Effector memory CD4-positive, alpha-beta T cell (primary cell): ENCODE measurements around the gene ELK4.

ENCODE experiments used
- DNase-seq, 3 donors: peaks; one replicate each; pipeline ENCODE4 v3.0.0-alpha.2; 2020
- H3K27ac ChIP-seq: 2 replicates; pipeline ENCODE4 v1.7.0; 2013; ENCODE audit warnings: mild to moderate bottlenecking, low read length, moderate library complexity; ENCODE audit not compliant: insufficient read depth, poor library complexity, severe bottlenecking
- H3K27me3 ChIP-seq: replicated peaks from 2 replicates; pipeline ENCODE4 v1.7.0; 2013; ENCODE audit warnings: mild to moderate bottlenecking, low read length; ENCODE audit not compliant: insufficient read depth, control insufficient read depth, poor library complexity, severe bottlenecking
- H3K36me3 ChIP-seq: 2 replicates; pipeline ENCODE4 v1.7.0; 2013; ENCODE audit warnings: mild to moderate bottlenecking, low read length, moderate library complexity; ENCODE audit not compliant: control insufficient read depth, insufficient read depth
- H3K4me1 ChIP-seq: 2 replicates; pipeline ENCODE4 v1.7.0; 2013; ENCODE audit warnings: low read length, mild to moderate bottlenecking; ENCODE audit not compliant: control insufficient read depth, insufficient read depth, poor library complexity, severe bottlenecking
- H3K4me3 ChIP-seq: 2 replicates; pipeline ENCODE4 v1.7.0; 2013; ENCODE audit warnings: low read length, low read depth, mild to moderate bottlenecking; ENCODE audit not compliant: insufficient read depth, poor library complexity, severe bottlenecking
- H3K9me3 ChIP-seq: 2 replicates; pipeline ENCODE4 v1.7.0; 2013; ENCODE audit warnings: mild to moderate bottlenecking, low read length, moderate library complexity; ENCODE audit not compliant: control insufficient read depth
- total RNA-seq, 3 donors: gene quantifications; one replicate each; lab custom pipeline; 2026; lab: John Stamatoyannopoulos, UW

Gene ELK4, protein sequence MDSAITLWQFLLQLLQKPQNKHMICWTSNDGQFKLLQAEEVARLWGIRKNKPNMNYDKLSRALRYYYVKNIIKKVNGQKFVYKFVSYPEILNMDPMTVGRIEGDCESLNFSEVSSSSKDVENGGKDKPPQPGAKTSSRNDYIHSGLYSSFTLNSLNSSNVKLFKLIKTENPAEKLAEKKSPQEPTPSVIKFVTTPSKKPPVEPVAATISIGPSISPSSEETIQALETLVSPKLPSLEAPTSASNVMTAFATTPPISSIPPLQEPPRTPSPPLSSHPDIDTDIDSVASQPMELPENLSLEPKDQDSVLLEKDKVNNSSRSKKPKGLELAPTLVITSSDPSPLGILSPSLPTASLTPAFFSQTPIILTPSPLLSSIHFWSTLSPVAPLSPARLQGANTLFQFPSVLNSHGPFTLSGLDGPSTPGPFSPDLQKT
- total RNA-seq: 84.4 to 175 (median 121) reads per million in 3 donors

GRCh38 chr1:205631768-205632668 lies at the start of gene ELK4:
Gene ELK4, minus strand, starts transcription at chr1:205632011. Its CDS starts 8,129 bp downstream, at chr1:205623882.
- Histone ChIP-seq H3K4me1 (peaks cover 25% of the 10 kb centered on the region), H3K36me3 (no peaks in the 10 kb centered on the region), H3K9me3 (no peaks in the 10 kb centered on the region), H3K27ac (peak within 1 kb of the TSS; percentile 89), H3K27me3 (no peaks in the 10 kb centered on the region), H3K4me3 (peak within 1 kb of the TSS; percentile 87)
- DNase-seq: peak; percentile 98 to 99 (median 99)

DNA sequence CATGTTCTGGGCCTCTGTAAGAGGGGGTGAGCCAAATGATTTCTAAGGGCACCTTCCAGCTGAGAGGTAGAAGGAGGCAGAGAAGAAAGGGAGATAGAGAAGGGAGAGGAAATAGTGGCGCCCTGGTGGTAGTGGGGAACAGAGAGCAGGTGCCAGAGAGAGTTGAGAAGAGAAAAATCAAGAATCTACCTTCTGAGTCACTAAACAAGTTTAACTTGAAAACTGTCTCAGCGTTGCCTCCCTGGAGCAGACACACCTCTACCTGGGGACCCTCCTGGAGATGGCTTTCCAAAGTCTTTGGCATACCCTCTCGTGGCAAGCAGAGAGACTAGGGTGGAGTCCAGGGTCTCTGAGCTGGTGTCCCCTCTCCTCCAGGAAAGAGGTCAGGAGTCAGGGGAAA lies 49.6 kb upstream of the ELK4 start:
- Histone ChIP-seq H3K27ac (no peak overlapping the region), H3K4me1 (peaks cover 10% of the 10 kb centered on the region), H3K9me3 (no peaks in the 10 kb centered on the region), H3K4me3 (no peak overlapping the region), H3K36me3 (no peaks in the 10 kb centered on the region), H3K27me3 (no peaks in the 10 kb centered on the region)
- no peak for DNase-seq

DNA sequence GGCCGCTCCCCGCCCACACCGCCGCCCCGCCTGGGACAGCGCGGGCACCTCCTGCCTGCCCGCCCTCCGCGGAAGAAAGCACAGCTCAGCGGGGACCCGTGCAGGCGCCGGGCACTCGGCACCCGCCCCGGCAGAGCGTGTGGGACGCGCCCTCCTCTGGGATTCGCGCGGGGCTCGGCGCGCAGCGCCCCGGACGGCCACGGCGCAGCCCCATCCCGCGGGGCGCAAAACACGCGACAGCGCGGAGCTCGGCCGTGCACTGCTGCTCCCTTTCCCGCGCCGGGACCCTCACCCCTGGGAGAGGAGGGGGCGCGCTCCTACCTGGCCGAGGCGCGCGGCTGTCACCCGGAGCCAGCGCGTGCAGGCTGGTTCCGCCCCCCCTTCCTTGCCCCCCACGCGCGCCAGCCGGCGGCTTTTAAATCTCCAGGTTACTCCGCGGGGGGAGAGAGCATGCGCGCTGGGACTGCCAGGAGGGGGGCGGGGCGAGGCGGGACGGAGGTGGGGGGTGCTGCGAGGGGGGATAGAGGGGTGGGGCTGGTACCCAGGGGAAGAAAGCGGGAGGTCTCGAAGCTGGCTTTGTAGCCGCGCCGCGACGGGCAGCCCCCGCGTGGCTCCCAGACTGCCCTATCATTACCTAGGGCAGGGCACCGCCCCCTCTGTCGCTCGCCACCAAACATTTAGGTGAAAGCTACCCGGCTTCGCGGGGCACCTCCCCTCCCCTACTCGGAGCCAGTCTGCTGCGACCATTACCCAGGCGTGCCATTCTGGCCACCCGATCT lies 48.5 kb upstream of the ELK4 start, which contains the start of gene SLC45A3:
TSS of gene SLC45A3 (minus strand) at position 437 of the 779 bp plus-strand sequence. CDS start 15,853 bp downstream, outside the sequence.
- H3K4me3 ChIP-seq: peak within 1 kb of the TSS; percentile 67
- peaks cover 10% of the 10 kb centered on the region for H3K4me1 ChIP-seq
- no peak within 1 kb of the TSS for H3K27ac ChIP-seq
- no peak for DNase-seq
- H3K9me3 ChIP-seq: no peaks in the 10 kb centered on the region
- no peaks in the 10 kb centered on the region for H3K36me3 ChIP-seq
- no peaks in the 10 kb centered on the region for H3K27me3 ChIP-seq

- no peak overlapping the region for H3K4me3 ChIP-seq
Observed at GRCh38 chr1:205678286-205679111, 46.7 kb upstream of the ELK4 start.

DNA sequence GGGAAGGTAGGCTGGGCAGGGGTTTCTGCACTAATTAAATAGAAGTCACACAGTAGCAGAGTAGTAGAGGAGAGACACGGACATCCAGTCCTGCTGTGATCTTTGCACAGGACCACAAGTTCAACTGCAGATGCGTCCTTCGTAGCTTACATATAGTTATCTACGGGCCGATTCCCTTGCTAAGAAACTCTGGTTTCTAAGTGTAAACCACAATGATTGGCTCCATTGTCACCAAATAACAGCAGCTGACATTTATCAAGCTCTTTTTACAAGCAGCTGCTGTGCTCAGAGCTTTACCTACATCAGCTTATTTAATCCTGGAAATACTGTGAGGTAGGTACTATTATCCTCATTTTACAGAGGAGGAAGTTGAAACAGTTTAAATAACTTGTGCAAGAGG lies 45.4 kb upstream of the ELK4 start:
- H3K27me3 ChIP-seq: no peaks in the 10 kb centered on the region

More at GRCh38 chr1:205678286-205679111, 46.7 kb upstream of the ELK4 start:
- H3K36me3 ChIP-seq: no peaks in the 10 kb centered on the region
- H3K27ac ChIP-seq: no peak overlapping the region
- H3K4me1 ChIP-seq: peaks cover 10% of the 10 kb centered on the region
- H3K9me3 ChIP-seq: no peaks in the 10 kb centered on the region
- no peaks in the 10 kb centered on the region for H3K27me3 ChIP-seq
- DNase-seq: no peak

GRCh38 chr1:205676597-205676996 lies 44.8 kb upstream of the ELK4 start:
- no peaks in the 10 kb centered on the region for H3K36me3 ChIP-seq
- H3K27me3 ChIP-seq: no peaks in the 10 kb centered on the region
- DNase-seq: no peak
- peaks cover 10% of the 10 kb centered on the region for H3K4me1 ChIP-seq
- no peak overlapping the region for H3K27ac ChIP-seq
- no peaks in the 10 kb centered on the region for H3K9me3 ChIP-seq
- no peak overlapping the region for H3K4me3 ChIP-seq

More for the DNA sequence above, 45.4 kb upstream of the ELK4 start:
- no peak for DNase-seq
- H3K4me1 ChIP-seq: peaks cover 10% of the 10 kb centered on the region
- no peak overlapping the region for H3K27ac ChIP-seq
- no peak overlapping the region for H3K4me3 ChIP-seq
- no peaks in the 10 kb centered on the region for H3K36me3 ChIP-seq
- H3K9me3 ChIP-seq: no peaks in the 10 kb centered on the region

- no peaks in the 10 kb centered on the region for H3K9me3 ChIP-seq
- no peak for DNase-seq
- H3K36me3 ChIP-seq: no peaks in the 10 kb centered on the region
- H3K4me1 ChIP-seq: peaks cover 10% of the 10 kb centered on the region
- H3K27ac ChIP-seq: no peak overlapping the region
- no peak overlapping the region for H3K4me3 ChIP-seq
- no peaks in the 10 kb centered on the region for H3K27me3 ChIP-seq
Observed at GRCh38 chr1:205676002-205676401, 44.2 kb upstream of the ELK4 start.

- DNase-seq: no peak
- Histone ChIP-seq H3K9me3 (no peaks in the 10 kb centered on the region), H3K27me3 (no peaks in the 10 kb centered on the region), H3K36me3 (no peaks in the 10 kb centered on the region), H3K4me1 (peaks cover 8% of the 10 kb centered on the region), H3K27ac (no peak overlapping the region), H3K4me3 (no peak overlapping the region)
Observed at GRCh38 chr1:205675247-205675646, 43.4 kb upstream of the ELK4 start.

GRCh38 chr1:205672970-205673369 lies 41.2 kb upstream of the ELK4 start:
- no peak overlapping the region for H3K27ac ChIP-seq
- no peak for DNase-seq
- no peaks in the 10 kb centered on the region for H3K36me3 ChIP-seq
- H3K4me1 ChIP-seq: no peaks in the 10 kb centered on the region
- no peak overlapping the region for H3K4me3 ChIP-seq
- no peaks in the 10 kb centered on the region for H3K9me3 ChIP-seq
- H3K27me3 ChIP-seq: peaks cover 6% of the 10 kb centered on the region
